Trophoblast cell (in vitro differentiated cells and primary cell): ENCODE data around the gene CALML3.
A peak's percentile ranks its signal among the peaks of the same experiment; 100 is the strongest.

ENCODE experiments used
- DNase-seq, 2 donors: peaks; one replicate each; pipeline ENCODE4 v3.0.0-alpha.2; 2016
- H2AFZ ChIP-seq: 2 replicates; pipeline ENCODE4 v1.6.1; 2013; ENCODE audit warnings: low read length, moderate library complexity, mild to moderate bottlenecking; ENCODE audit not compliant: insufficient read depth, poor library complexity
- H2AK5ac ChIP-seq: 2 replicates; pipeline ENCODE4 v1.6.1; 2013; ENCODE audit warnings: mild to moderate bottlenecking, low read length
- H2BK120ac ChIP-seq: 2 replicates; pipeline ENCODE4 v1.6.1; 2013; ENCODE audit warnings: low read length, mild to moderate bottlenecking, moderate library complexity; ENCODE audit not compliant: insufficient read depth, poor library complexity
- H2BK12ac ChIP-seq: 2 replicates; pipeline ENCODE4 v1.6.1; 2013; ENCODE audit warnings: mild to moderate bottlenecking, low read length, moderate library complexity
- H2BK5ac ChIP-seq: 2 replicates; pipeline ENCODE4 v1.6.1; 2013; ENCODE audit warnings: low read length, low read depth, moderate library complexity, mild to moderate bottlenecking; ENCODE audit not compliant: poor library complexity
- H3K14ac ChIP-seq: 2 replicates; pipeline ENCODE4 v1.6.1; 2013; ENCODE audit warnings: mild to moderate bottlenecking, low read length
- H3K18ac ChIP-seq: 2 replicates; pipeline ENCODE4 v1.6.1; 2013; ENCODE audit warnings: mild to moderate bottlenecking, low read length
- H3K23ac ChIP-seq: 2 replicates; pipeline ENCODE4 v1.6.1; 2013; ENCODE audit warnings: low read length
- H3K27ac ChIP-seq: 2 replicates; pipeline ENCODE4 v1.5.1; 2013; ENCODE audit warnings: low read depth, mild to moderate bottlenecking, inconsistent platforms, low read length, moderate library complexity
- H3K27me3 ChIP-seq: 2 replicates; pipeline ENCODE4 v1.6.1; 2013; ENCODE audit warnings: inconsistent platforms, mild to moderate bottlenecking, low read length, moderate library complexity; ENCODE audit not compliant: insufficient read depth
- H3K36me3 ChIP-seq, 2 experiments: 1 replicate in 1 of 2; 2 replicates in 1 of 2; pipeline ENCODE4 v1.6.1; 2013; ENCODE audit warnings: low read length in 2 of 2, mild to moderate bottlenecking in 2 of 2, moderate library complexity in 1 of 2; ENCODE audit not compliant: insufficient read depth in 2 of 2, control insufficient read depth in 1 of 2
- H3K4ac ChIP-seq: 2 replicates; pipeline ENCODE4 v1.6.1; 2013; ENCODE audit warnings: low read depth, mild to moderate bottlenecking, low read length, moderate library complexity
- H3K4me1 ChIP-seq, 2 experiments: 1 replicate in 1 of 2; 2 replicates in 1 of 2; pipeline ENCODE4 v1.6.1; 2013; ENCODE audit warnings: low read length in 2 of 2, mild to moderate bottlenecking in 2 of 2, moderate library complexity in 1 of 2; ENCODE audit not compliant: insufficient read depth in 2 of 2, control insufficient read depth in 1 of 2
- H3K4me2 ChIP-seq: 2 replicates; pipeline ENCODE4 v1.6.1; 2013; ENCODE audit warnings: inconsistent platforms, mild to moderate bottlenecking, low read length, moderate library complexity
- H3K4me3 ChIP-seq: 2 replicates; pipeline ENCODE4 v1.5.1; 2013; ENCODE audit warnings: mild to moderate bottlenecking, low read depth, low read length, inconsistent platforms
- H3K79me1 ChIP-seq: one replicate; pipeline ENCODE4 v1.6.1; 2013; ENCODE audit warnings: low read length
- H3K79me2 ChIP-seq: 2 replicates; pipeline ENCODE4 v1.6.1; 2013; ENCODE audit warnings: low read length, mild to moderate bottlenecking; ENCODE audit not compliant: control insufficient read depth, insufficient read depth, poor library complexity
- H3K9ac ChIP-seq: 2 replicates; pipeline ENCODE4 v1.6.1; 2013; ENCODE audit warnings: mild to moderate bottlenecking, low read length
- H3K9me3 ChIP-seq: 2 replicates; pipeline ENCODE4 v1.6.1; 2013; ENCODE audit warnings: low read depth, mild to moderate bottlenecking, control low read depth, inconsistent platforms, low read length; ENCODE audit not compliant: insufficient read depth
- H4K12ac ChIP-seq: 2 replicates; pipeline ENCODE4 v1.6.1; 2013; ENCODE audit warnings: low read depth, mild to moderate bottlenecking, low read length, moderate library complexity
- H4K8ac ChIP-seq: 2 replicates; pipeline ENCODE4 v1.6.1; 2013; ENCODE audit warnings: low read depth, mild to moderate bottlenecking, low read length, moderate library complexity
- H4K91ac ChIP-seq: one replicate; pipeline ENCODE4 v1.6.1; 2013; ENCODE audit warnings: low read depth, mild to moderate bottlenecking, low read length, moderate library complexity
- WGBS: extraction: QIAGEN DNeasy Blood & Tissue Kit; methylation state at CpG from one replicate; pipeline ENCODE4 v1.1.7; 2013; ENCODE audit warnings: missing lambda C conversion rate; ENCODE audit not compliant: insufficient read length, insufficient coverage; ENCODE audit errors: extremely low coverage; 5-methylcytosine and 5-hydroxymethylcytosine counted together

The CALML3 gene

DNA sequence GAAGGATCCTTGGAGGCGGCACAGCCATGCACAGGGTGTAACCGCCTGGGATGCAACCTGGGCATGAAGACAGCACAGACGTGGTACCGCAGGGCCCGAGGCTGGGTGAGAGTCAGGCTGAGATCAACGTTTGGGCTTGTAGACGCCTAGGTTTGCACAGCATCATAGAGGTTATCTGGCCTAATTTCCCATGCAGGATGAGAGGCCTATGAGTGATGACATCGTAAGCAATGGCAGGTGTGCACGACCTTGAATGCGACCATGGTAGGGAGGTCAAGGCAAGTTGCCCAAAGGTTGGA, 7.5 kb downstream of the CALML3 start:
- no CpG with 5 or more reads among the region's 10 CpGs for WGBS
- no peak overlapping the region for H3K4ac ChIP-seq
- H2BK5ac ChIP-seq, result no peak overlapping the region
- peaks cover 10% of the 10 kb centered on the region for H3K79me2 ChIP-seq
- no peak overlapping the region for H3K27ac ChIP-seq
- H2AFZ ChIP-seq, result no peak overlapping the region
- H3K27me3 ChIP-seq, result no peaks in the 10 kb centered on the region
- H3K4me3 ChIP-seq, result no peak overlapping the region
- no peak overlapping the region for H2BK120ac ChIP-seq
- H4K91ac ChIP-seq, result no peak overlapping the region
- H2BK12ac ChIP-seq, result no peak overlapping the region
- H2AK5ac ChIP-seq, result peak overlapping the region; percentile 3
- no peak overlapping the region for H3K23ac ChIP-seq
- H4K8ac ChIP-seq, result no peak overlapping the region
- H3K79me1 ChIP-seq, result peaks cover 38% of the 10 kb centered on the region
- H3K18ac ChIP-seq, result no peak overlapping the region
- H3K14ac ChIP-seq, result peak overlapping the region; percentile 14
- H3K4me1 ChIP-seq, result peaks cover 27 to 34% of the 10 kb centered on the region in 2 experiments
- H3K9ac ChIP-seq, result no peak overlapping the region
- H4K12ac ChIP-seq, result no peak overlapping the region
- no peak overlapping the region for H3K4me2 ChIP-seq
- H3K9me3 ChIP-seq, result peaks cover 4% of the 10 kb centered on the region
- DNase-seq, result no peak
- peaks cover 0 to 6% of the 10 kb centered on the region in 2 experiments for H3K36me3 ChIP-seq

DNA sequence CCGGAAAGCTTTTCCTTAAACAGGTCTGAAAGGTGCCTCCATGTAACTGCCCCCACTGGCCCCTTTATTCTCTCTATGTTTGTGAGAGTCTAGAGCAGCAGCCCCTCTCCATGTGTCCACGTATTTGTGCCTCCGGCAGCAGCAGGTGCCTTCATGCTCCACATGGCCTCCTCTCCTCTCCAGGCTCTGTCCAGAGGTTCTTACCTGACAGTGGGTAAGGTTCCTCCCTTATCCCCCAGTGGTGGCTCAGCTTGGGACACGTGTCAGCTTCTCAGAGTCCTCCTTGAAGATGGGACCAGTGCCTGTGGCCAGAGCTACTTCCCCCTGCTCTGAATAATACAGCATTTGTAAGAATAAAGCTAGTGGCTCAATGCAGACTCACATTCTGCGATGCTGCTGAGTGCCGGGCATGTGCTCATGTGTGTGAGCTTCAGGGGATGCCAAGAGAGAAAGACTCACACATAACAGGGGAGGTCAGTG, 7.9 kb downstream of the CALML3 start:
- Histone ChIP-seq H3K4me3 (no peak overlapping the region), H3K36me3 (peaks cover 0 to 6% of the 10 kb centered on the region in 2 experiments), H3K4me1 (peaks cover 29 to 36% of the 10 kb centered on the region in 2 experiments), H2BK5ac (no peak overlapping the region), H3K9me3 (peaks cover 4% of the 10 kb centered on the region), H3K4ac (no peak overlapping the region), H2AK5ac (peak overlapping the region; percentile 10), H4K91ac (peak overlapping the region; percentile 62), H3K14ac (peak overlapping the region; percentile 7), H3K23ac (no peak overlapping the region), H4K8ac (no peak overlapping the region), H2BK120ac (peak overlapping the region; percentile 28), H2AFZ (no peak overlapping the region), H3K79me2 (peaks cover 11% of the 10 kb centered on the region), H2BK12ac (peak overlapping the region; percentile 77), H3K27ac (no peak overlapping the region), H3K4me2 (no peak overlapping the region), H3K27me3 (no peaks in the 10 kb centered on the region), H3K79me1 (peaks cover 39% of the 10 kb centered on the region), H3K18ac (no peak overlapping the region), H3K9ac (no peak overlapping the region), H4K12ac (no peak overlapping the region)
- DNase-seq, result no peak
- WGBS, result no CpG with 5 or more reads among the region's 6 CpGs

DNA sequence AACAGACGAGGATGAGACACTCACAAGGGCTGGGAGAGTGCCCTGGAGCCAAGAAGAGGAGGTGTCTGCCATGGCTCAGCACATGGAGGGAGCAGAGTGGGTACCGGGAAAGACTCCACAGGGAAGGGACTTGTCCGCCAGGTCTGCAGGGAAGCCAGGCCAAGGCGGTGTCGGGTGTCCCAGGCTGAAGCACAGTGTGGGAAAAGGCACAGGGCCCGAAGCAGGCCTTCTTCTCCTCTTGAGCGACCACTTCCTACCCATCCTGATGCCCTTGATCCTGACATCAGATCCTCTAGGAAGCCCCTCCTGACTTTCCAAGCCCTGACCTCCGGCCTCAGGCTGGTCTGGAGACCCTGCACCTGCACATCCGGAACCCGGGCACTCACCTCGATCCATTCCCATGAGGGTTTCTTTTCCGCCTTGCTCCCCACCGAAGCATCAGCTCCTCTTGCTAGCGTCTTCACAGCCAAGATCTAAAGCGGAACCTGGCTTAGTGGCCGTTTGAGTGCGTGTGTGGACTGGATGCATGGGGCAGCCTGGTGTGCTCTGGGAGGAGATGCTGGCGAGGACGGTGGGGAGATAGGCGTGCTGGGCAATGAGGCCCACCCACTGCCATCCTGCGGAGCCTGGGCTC, 8.5 kb downstream of the CALML3 start:
- no CpG with 5 or more reads among the region's 21 CpGs for WGBS
- H3K27ac ChIP-seq, result no peak overlapping the region
- no peak for DNase-seq
- peaks cover 4% of the 10 kb centered on the region for H3K9me3 ChIP-seq
- no peak overlapping the region for H4K12ac ChIP-seq
- H3K4me1 ChIP-seq, result peaks cover 32 to 41% of the 10 kb centered on the region in 2 experiments
- H3K79me2 ChIP-seq, result peaks cover 12% of the 10 kb centered on the region
- peak overlapping the region; percentile 56 for H3K18ac ChIP-seq
- H2AK5ac ChIP-seq, result peak overlapping the region; percentile 89
- H3K27me3 ChIP-seq, result no peaks in the 10 kb centered on the region
- H4K91ac ChIP-seq, result peak overlapping the region; percentile 62
- H3K4me2 ChIP-seq, result no peak overlapping the region
- H2AFZ ChIP-seq, result no peak overlapping the region
- peak overlapping the region; percentile 77 for H2BK12ac ChIP-seq
- no peak overlapping the region for H3K4ac ChIP-seq
- peaks cover 43% of the 10 kb centered on the region for H3K79me1 ChIP-seq
- H4K8ac ChIP-seq, result no peak overlapping the region
- H3K23ac ChIP-seq, result no peak overlapping the region
- no peak overlapping the region for H3K9ac ChIP-seq
- H3K36me3 ChIP-seq, result peaks cover 0 to 6% of the 10 kb centered on the region in 2 experiments
- no peak overlapping the region for H3K4me3 ChIP-seq
- peak overlapping the region; percentile 71 for H3K14ac ChIP-seq
- peak overlapping the region; percentile 69 for H2BK120ac ChIP-seq
- H2BK5ac ChIP-seq, result peak overlapping the region; percentile 18

DNA sequence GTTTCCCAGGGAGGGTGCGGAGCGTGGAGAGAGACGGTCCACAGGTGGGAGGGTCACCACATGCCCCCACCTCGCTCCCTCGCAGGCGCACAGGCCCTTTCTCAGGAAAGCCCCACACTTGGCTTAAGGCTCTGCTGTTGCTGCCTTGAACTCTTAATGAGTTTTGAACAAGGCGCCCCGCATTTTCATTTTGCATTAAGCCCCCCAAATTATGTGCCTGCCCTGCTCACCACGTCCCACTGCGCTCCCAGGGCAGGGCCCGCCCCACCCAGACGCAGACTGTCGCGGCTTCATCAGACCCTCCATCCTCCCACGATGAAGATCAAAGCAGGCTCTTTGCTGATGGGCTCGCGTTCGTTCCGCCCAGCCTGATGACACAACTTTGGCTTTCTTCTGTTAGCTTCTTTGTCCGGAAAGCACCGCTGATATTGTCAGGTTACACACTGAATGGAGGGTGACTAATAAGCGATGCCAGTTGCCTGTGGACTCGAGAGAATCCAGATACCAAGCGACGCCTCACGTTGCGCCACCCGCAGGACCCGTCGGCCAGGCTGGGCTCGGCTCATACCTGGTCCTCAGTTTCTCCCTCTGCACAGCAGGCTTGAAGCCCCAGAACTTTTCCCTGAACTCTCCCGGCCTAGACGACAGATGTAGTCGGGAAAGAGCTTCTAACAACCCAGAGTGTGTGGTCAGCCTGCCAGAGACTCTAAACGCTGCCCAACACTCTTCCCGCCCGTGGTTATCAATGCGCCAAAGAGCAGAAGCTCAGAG, 9.5 kb downstream of the CALML3 start:
- no CpG with 5 or more reads among the region's 38 CpGs for WGBS
- Histone ChIP-seq H3K36me3 (peaks cover 0 to 6% of the 10 kb centered on the region in 2 experiments), H3K4me2 (no peak overlapping the region)

More for the DNA sequence above, 9.5 kb downstream of the CALML3 start:
- peaks cover 9% of the 10 kb centered on the region for H3K79me2 ChIP-seq
- H2AFZ ChIP-seq, result no peak overlapping the region
- H3K18ac ChIP-seq, result peak overlapping the region; percentile 85
- peak overlapping the region; percentile 97 for H2BK12ac ChIP-seq
- no peak for DNase-seq
- H2AK5ac ChIP-seq, result peak overlapping the region; percentile 82
- H3K14ac ChIP-seq, result peak overlapping the region; percentile 85
- H3K4ac ChIP-seq, result peak overlapping the region; percentile 35
- H3K27ac ChIP-seq, result peak overlapping the region; percentile 31
- H3K4me1 ChIP-seq, result peaks cover 25 to 42% of the 10 kb centered on the region in 2 experiments
- H2BK5ac ChIP-seq, result peak overlapping the region; percentile 67
- no peak overlapping the region for H3K4me3 ChIP-seq
- H3K9ac ChIP-seq, result no peak overlapping the region
- H3K79me1 ChIP-seq, result peaks cover 46% of the 10 kb centered on the region
- no peaks in the 10 kb centered on the region for H3K27me3 ChIP-seq
- H2BK120ac ChIP-seq, result peak overlapping the region; percentile 53
- H4K8ac ChIP-seq, result peak overlapping the region; percentile 18
- peak overlapping the region; percentile 91 for H4K91ac ChIP-seq
- H3K23ac ChIP-seq, result no peak overlapping the region
- peaks cover 4% of the 10 kb centered on the region for H3K9me3 ChIP-seq
- H4K12ac ChIP-seq, result no peak overlapping the region
